Measurements from ENCODE around the gene CLCA2. TPM values are rescaled to one million over a fixed set of nuclear protein-coding genes. Genes with fewer than 3 reads are reported as not detected.
A peak's percentile ranks its signal among the peaks of the same experiment; 100 is the strongest.

The CLCA2 gene
- total RNA-seq, 2 donors from 2014 or later, result not detected

DNA sequence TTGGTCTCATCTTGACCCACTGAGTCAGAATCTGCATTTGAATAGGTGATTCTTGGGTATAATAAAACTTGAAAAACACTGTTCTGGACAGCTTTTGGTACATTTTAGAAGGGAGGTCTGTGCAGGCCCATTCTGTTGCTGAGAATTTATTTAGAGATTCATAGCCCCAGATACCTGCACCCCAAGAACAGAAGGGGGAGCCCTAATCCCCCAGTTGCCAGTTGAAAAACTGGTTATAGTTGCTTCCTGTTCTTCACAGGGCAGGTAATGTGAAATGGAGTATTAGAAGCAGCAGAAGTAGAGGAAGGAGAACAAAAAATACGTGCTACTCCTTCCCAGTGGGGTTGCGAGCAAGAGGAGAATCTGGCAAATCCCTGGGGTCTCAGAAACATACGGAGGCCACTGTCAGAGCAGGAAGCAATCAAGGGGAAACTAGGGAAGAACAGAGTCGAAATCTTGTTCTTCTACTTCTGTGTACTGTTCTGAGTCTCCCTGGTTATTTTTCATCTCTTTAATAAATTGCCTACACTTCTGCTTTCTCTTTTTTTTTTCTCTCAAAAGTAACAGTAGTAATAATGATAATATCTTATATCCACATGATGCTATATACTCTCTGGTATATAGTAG lies 4.6 kb upstream of the CLCA2 start:
- DNase-seq (ENCODE audit: low spot score in 2 of 2), result peak in 1 of 2 donors; percentile 19
- H3K36me3 Mint-ChIP-seq, result no peaks in the 10 kb centered on the region
- no peaks in the 10 kb centered on the region for H3K9me3 Mint-ChIP-seq
- peak; percentile 61 to 82 for ATAC-seq
- peak overlapping the region in 1 of 2 donors; percentile 61 for H3K27ac Mint-ChIP-seq

DNA sequence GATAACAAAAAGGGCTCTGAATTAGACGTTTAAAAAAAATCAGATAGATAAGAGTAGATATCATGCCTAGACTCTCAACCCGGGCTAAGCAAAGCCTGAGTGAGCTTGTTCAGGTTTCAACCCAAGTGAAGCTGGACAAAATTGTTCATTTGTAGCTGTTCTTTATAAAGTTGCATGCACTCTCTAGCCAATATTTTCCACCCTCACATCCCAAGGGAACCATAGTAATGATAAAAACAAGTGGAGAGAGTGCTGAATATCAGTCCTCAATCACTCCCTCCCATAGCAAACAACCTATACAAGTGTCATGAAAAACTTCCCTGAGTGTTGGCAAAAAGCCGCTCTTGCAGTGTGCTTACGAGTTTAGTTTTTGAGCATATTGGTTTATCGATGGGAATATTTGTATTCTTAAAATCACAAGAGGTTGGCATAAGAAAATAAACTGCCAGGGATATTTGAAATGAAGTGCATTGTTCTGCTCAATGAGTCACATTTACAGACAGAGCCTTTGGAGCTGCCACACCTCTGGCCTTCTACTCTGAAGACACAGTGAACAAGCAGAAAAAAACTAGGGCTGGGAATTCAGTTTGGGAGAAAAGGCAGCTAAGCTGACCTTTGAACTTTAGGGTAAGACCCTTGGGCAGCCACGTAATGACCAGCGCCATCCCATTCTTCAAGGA lies 2.2 kb upstream of the CLCA2 start:
- DNase-seq (ENCODE audit: low spot score in 2 of 2), result no peak
- no peaks in the 10 kb centered on the region for H3K9me3 Mint-ChIP-seq
- no peak for ATAC-seq
- H3K36me3 Mint-ChIP-seq, result no peaks in the 10 kb centered on the region
- no peak overlapping the region for H3K27ac Mint-ChIP-seq

DNA sequence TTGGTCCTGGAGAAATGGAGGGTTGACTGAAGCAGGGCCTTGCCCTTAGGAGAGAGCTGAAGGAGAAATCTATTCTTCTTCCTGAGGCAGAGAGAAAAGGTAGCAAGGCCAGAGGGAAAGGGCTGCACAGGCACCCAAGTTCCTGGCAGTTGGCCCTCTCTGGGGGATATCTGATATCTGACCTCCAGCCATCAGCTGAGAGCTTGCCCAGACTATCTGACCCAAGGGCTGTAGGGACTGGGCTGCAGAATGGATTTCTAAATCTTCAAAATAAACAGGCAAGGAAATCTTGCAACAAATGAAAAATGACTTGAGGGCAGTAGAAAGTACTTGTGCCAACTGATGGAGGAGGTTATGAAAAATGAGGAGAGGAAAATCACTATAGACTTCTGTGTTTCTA lies 498 bp upstream of the CLCA2 start:
- Mint-ChIP-seq H3K36me3 (no peaks in the 10 kb centered on the region), H3K27ac (no peak overlapping the region), H3K9me3 (no peaks in the 10 kb centered on the region)
- ATAC-seq (no peak), DNase-seq (ENCODE audit: low spot score in 2 of 2) (no peak)

DNA sequence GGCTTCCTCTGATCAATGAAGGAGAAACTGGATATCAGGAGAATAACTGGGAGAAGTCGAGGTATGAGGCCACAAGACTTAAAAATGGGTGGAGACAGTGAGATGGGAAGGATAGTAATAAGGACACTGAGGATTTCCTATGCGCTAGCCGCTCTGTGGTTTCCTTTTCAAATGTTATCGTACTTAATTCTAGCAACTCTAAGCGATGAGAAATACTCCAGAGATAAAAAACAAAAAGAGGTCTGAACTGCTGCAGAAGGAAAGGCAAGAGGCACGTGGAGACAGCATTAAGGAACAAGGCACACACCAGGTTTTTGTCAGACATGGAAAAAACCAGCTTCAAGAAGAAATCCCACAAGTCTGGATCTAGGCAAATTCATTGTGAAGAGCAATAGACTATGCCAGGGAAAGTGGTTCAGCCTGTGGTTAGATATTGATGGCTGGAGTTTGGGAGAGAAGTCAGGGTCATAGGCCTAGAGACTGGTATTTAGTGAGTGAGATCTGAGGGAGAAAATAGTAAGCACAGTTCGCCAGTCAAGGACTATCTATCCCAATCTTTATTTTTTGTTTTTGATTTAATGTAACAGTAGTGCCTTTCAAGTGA lies 5.3 kb downstream of the CLCA2 start:
- no peak for DNase-seq (ENCODE audit: low spot score in 2 of 2)
- H3K27ac Mint-ChIP-seq, result no peak overlapping the region
- H3K9me3 Mint-ChIP-seq, result no peaks in the 10 kb centered on the region
- H3K36me3 Mint-ChIP-seq, result no peaks in the 10 kb centered on the region
- no peak for ATAC-seq

DNA sequence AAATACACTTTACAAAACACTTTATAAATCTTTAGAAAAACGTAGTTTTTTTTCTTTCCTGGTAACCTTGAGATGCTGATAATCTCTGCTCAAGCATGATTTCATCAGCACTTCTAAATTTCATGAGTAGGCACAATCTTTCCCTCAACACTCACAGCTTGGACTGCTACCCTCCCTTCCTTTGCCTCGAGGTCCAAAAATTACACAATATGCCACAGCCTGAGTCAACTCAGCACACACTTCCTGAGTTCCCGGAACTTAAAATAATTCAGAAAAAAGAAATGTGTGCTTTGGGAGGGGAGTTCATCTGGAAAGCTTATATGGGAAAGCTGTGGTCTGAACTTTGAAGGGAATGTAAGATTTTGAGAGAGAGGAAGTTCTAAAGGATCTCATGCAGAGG lies 5.9 kb downstream of the CLCA2 start:
- no peak overlapping the region for H3K27ac Mint-ChIP-seq
- no peak for DNase-seq (ENCODE audit: low spot score in 2 of 2)

DNA sequence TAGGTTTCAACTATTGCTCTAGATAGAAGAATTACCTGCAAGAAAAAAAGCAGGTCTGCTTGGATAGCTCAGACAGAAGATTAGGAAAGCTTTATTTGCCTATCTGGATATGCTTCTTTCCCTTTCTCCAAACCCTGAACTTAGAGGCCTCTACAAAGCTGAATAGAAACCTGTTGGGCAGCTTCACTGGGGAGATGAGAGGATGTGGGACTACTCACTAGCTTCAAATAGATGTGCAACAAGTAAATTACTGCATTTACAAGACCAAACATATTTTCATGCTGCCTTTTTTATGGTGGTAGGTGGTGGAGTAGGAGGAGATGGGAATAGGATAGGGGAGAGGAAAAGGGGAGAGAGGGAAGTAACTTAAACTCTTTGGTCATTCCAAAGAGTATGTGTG lies 6.4 kb downstream of the CLCA2 start:
- Mint-ChIP-seq H3K27ac (no peak overlapping the region), H3K9me3 (no peaks in the 10 kb centered on the region), H3K36me3 (no peaks in the 10 kb centered on the region)
- ATAC-seq (peak in 1 of 2 donors; percentile 29), DNase-seq (ENCODE audit: low spot score in 2 of 2) (no peak)

More for the DNA sequence above, 5.9 kb downstream of the CLCA2 start:
- ATAC-seq, result peak; percentile 73 to 92
- no peaks in the 10 kb centered on the region for H3K36me3 Mint-ChIP-seq
- H3K9me3 Mint-ChIP-seq, result no peaks in the 10 kb centered on the region

DNA sequence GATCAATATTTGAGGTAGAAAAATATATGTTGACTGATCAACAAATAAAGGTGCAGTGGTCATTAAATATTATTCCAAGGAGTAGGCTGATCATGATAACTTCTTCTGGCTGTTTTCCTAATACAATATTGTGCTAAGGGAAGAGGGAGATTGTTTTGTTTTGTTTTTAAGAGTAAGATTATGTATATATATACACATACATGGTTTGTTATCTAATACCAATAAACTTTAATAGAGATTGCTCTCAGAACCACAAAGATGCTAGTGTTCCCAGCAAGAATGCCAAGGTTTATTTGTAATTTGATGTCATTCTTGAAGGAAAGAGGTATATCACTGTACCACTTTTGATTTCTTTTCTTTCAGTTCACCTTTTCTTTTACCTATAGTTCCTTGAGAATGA lies 10.1 kb downstream of the CLCA2 start:
- no peaks in the 10 kb centered on the region for H3K36me3 Mint-ChIP-seq
- ATAC-seq (no peak), DNase-seq (ENCODE audit: low spot score in 2 of 2) (no peak)
- no peaks in the 10 kb centered on the region for H3K9me3 Mint-ChIP-seq
- no peak overlapping the region for H3K27ac Mint-ChIP-seq

DNA sequence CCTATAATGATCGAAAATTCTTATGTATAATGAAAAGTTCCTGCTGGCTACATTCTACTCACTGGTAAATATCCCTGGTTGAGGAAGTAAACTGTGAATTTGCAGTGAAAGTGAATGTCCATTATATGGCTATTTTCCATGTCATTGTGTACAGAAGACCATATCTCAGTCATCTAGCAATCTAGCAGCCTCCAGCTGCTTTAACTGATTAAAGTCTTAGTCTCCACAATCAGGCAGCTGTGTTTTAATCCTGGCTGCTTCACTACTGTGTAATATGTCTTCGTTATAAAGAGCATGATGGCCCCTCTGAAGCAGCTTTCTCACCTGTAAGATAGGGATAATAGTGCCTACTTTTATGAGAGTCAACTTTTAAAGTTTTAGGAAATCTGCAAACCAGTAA lies 11.4 kb downstream of the CLCA2 start:
- H3K9me3 Mint-ChIP-seq, result no peaks in the 10 kb centered on the region
- ATAC-seq, result no peak
- no peak overlapping the region for H3K27ac Mint-ChIP-seq
- no peak for DNase-seq (ENCODE audit: low spot score in 2 of 2)
- H3K36me3 Mint-ChIP-seq, result no peaks in the 10 kb centered on the region

DNA sequence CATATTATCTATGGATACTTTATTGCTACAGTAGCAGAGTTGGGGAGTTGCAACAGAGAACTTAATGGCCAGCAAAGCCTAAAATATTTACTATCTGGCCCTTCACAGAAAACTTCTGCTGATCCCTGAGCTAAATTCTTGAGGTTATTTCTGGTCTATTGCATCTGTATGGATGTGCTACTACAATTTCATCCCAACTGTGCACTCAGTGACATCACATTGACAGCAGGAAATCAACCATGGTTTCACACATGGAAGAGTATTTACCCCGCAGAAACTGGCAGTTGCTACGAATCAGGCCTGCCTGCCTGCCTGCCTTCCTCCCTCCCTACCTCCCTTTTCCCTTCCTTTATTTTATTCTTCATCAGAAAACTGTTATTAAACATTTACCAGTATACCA lies 12.1 kb downstream of the CLCA2 start:
- ATAC-seq (no peak), DNase-seq (ENCODE audit: low spot score in 2 of 2) (no peak)
- Mint-ChIP-seq H3K9me3 (no peaks in the 10 kb centered on the region), H3K36me3 (no peaks in the 10 kb centered on the region), H3K27ac (no peak overlapping the region)

DNA sequence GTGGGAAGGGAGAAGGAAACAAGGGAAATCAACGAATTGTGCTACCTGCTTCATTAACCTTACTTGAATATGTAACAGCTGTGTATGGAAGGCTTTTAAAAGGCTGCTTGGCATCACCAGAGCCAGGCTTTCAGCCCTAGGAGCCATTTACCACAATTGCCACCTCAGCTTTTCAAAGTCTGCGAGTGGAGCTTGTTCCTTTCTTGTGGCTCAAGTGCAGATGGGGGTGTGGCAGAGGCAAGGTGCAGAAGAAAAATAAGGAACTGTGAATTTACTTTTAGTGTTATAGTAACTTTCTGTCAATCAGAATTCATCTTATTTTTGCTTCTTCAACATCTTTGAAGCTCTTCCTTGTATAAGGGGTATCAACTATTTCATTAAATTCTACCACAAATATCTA lies 17.6 kb downstream of the CLCA2 start:
- Mint-ChIP-seq H3K36me3 (no peaks in the 10 kb centered on the region), H3K9me3 (no peaks in the 10 kb centered on the region), H3K27ac (no peak overlapping the region)
- DNase-seq (ENCODE audit: low spot score in 2 of 2) (no peak), ATAC-seq (no peak)

DNA sequence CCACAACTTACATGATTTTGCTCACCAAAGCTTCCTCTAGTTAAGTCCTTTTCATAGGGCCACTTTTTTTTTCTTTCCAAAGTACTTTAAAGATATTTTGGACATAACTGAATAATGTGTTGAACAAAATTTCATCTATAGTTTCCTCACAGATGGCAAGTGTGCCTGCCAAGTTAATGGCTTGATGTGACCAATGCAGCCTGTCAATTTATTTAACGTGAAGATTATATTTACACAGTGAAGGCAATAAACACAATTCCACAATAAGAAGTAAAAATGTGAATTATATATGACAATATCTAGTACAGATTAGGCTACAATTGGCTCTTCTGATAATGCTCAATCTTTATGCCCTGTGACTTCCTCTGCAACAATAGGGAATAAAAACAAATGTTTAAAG lies 18.0 kb downstream of the CLCA2 start:
- no peak for DNase-seq (ENCODE audit: low spot score in 2 of 2)
- no peak for ATAC-seq

DNA sequence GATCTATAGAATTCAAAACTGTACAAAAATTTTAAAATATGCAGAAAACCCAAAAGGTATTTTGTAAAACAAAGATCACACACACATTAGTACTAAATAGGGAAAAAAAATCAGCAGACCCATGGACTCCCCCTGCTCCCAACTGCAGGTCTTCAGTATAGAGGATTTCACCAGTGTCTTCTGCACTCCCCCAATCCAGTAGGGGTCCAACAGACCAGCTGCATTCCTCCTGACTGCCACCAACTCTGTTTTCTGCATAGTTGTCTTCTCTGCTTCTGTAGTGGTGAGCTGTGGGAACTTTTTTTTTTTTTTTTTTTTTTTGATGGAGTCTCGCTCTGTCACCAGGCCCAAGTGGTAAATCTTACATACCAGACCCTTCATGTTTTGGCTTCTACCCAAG lies 21.9 kb downstream of the CLCA2 start:
- ATAC-seq (no peak), DNase-seq (ENCODE audit: low spot score in 2 of 2) (no peak)
- Mint-ChIP-seq H3K9me3 (no peaks in the 10 kb centered on the region), H3K36me3 (no peaks in the 10 kb centered on the region), H3K27ac (no peak overlapping the region)

More for the DNA sequence above, 18.0 kb downstream of the CLCA2 start:
- Mint-ChIP-seq H3K9me3 (no peaks in the 10 kb centered on the region), H3K27ac (no peak overlapping the region), H3K36me3 (no peaks in the 10 kb centered on the region)

DNA sequence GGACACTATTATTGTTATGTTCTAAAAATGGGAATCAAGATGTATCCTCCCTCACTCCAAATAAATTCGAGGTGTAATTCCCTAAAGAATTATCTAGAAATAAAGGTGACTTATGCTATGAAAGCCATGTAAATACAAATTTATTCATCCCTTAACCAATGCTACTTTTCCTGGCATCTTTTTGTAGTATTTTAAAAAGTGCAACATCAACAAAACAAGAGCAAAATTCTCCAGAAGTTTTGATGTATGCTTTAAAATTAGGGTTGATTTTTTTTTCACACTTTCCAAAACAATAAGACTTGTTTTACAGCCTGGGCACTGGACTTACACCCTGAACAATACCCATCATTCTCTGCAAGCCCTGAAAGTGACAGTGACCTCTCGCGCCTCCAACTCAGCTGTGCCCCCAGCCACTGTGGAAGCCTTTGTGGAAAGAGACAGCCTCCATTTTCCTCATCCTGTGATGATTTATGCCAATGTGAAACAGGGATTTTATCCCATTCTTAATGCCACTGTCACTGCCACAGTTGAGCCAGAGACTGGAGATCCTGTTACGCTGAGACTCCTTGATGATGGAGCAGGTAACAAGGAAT lies 23.3 kb downstream of the CLCA2 start:
- H3K27ac Mint-ChIP-seq, result no peak overlapping the region
- H3K36me3 Mint-ChIP-seq, result no peaks in the 10 kb centered on the region
- H3K9me3 Mint-ChIP-seq, result no peaks in the 10 kb centered on the region
- no peak for DNase-seq (ENCODE audit: low spot score in 2 of 2)
- no peak for ATAC-seq

DNA sequence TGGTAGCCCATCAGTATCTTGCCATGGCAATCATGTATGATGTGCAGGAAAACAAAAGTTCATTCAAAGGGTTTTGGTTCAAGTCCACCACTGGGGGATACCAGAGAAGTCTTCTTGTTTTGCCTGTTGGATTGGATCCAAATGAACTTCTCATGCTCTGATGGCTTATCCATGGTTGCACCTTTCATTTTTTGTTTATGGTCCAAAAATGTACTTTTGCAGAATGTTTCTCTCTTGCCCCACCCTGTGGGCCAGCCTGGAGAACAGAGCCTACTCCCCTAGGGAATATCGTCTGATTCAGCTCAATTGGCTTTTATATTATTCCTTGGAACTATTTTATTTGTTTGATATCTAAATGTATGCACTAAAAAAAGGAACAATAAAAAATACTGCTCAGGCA lies 24.7 kb downstream of the CLCA2 start:
- ATAC-seq, result no peak
- Mint-ChIP-seq H3K9me3 (no peaks in the 10 kb centered on the region), H3K27ac (peak overlapping the region in 1 of 2 donors; percentile 10), H3K36me3 (no peaks in the 10 kb centered on the region)
- DNase-seq (ENCODE audit: low spot score in 2 of 2), result no peak

DNA sequence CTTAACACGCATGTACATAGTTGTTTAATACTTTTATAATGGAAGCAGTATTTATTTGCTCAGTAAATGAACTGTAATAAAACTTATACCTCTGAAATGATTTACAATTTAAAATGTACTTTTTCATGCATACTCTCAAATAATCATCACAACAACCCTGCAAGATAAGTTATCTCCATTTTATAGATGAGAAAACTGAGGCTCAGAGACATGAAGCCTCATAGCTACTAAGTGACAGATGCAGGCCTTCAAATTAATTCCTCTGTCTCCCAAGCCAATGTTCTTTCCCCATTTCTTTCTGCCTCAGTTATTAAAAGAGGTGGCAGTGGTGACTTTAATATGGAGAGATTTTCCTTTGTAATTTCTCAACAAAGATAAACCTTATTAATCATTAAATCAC lies 25.1 kb downstream of the CLCA2 start:
- H3K9me3 Mint-ChIP-seq, result no peaks in the 10 kb centered on the region

DNA sequence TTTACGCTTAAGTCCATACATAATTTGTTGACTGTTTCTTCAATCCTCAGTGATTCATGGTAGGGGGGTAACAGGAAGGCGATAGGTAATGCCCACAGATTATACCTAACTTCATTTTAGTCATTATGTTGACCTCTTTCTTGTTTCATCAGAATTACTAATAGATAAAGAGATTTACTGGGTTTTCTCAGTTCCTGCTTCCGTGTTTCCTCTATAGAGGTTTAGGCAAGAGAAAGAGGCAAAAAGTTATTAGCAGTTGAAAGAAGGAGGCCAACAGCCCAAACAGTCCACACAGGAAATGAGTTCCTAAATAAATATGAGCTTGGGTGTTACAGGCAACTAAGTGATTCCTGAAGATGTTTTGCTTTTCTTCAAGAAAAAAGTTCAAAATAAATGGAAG lies 26.9 kb downstream of the CLCA2 start:
- ATAC-seq (no peak), DNase-seq (ENCODE audit: low spot score in 2 of 2) (no peak)
- Mint-ChIP-seq H3K9me3 (no peaks in the 10 kb centered on the region), H3K36me3 (no peaks in the 10 kb centered on the region), H3K27ac (no peak overlapping the region)

More for the DNA sequence above, 25.1 kb downstream of the CLCA2 start:
- H3K27ac Mint-ChIP-seq, result no peak overlapping the region
- DNase-seq (ENCODE audit: low spot score in 2 of 2), result no peak
- H3K36me3 Mint-ChIP-seq, result no peaks in the 10 kb centered on the region
- no peak for ATAC-seq

DNA sequence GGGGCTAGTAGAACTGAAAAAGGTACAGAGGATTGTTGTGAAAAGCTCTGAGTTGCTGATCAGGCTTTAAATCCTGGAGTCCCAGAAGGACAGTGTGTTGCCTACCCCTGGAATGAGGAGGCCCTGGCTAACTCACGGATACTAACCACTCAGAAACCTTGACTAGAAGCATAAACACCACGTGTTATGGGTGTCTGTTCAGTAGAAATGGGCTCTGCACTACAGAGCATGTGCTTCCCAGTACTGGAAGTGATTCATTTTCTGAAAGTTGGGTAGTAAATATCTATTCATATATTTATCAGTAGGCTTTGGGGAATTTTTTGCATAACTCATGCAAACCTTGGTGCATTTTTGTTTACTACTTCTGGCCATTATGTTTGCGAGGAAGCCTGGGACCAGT lies 29.7 kb downstream of the CLCA2 start:
- DNase-seq (ENCODE audit: low spot score in 2 of 2) (no peak), ATAC-seq (no peak)
- Mint-ChIP-seq H3K36me3 (no peaks in the 10 kb centered on the region), H3K9me3 (no peaks in the 10 kb centered on the region), H3K27ac (no peak overlapping the region)

DNA sequence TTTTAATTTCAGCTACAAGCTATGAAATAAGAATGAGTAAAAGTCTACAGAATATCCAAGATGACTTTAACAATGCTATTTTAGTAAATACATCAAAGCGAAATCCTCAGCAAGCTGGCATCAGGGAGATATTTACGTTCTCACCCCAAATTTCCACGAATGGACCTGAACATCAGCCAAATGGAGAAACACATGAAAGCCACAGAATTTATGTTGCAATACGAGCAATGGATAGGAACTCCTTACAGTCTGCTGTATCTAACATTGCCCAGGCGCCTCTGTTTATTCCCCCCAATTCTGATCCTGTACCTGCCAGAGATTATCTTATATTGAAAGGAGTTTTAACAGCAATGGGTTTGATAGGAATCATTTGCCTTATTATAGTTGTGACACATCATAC lies 31.1 kb downstream of the CLCA2 start:
- ATAC-seq (no peak), DNase-seq (ENCODE audit: low spot score in 2 of 2) (no peak)
- Mint-ChIP-seq H3K27ac (no peak overlapping the region), H3K36me3 (no peaks in the 10 kb centered on the region), H3K9me3 (no peaks in the 10 kb centered on the region)

Measured in activated naive CD4-positive, alpha-beta T cell treated with anti-CD3 and anti-CD28 coated beads, Interleukin-2, amount 50 U/mL, for 72 hours (primary cell).